Stomach (tissue), 4 donors: ENCODE measurements around the gene DLEC1.

Experiments used
- EP300 ChIP-seq: sonication (generic); formaldehyde crosslinking; IDR thresholded peaks from one replicate; pipeline ENCODE4 v1.6.1; 2017; ENCODE audit warnings: antibody characterized with exemption
- POLR2A ChIP-seq, 4 donors: fragments of 450-650 bp; IDR thresholded peaks; one replicate each; pipeline ENCODE4 v1.6.1; 2016; ENCODE audit warnings: antibody characterized with exemption in 4 of 4, control low read depth in 2 of 4, mild to moderate bottlenecking in 1 of 4, moderate library complexity in 1 of 4
- POLR2AphosphoS5 ChIP-seq, 3 donors: sonication (generic); formaldehyde crosslinking; IDR thresholded peaks; one replicate each; pipeline ENCODE4 v1.6.1; 2016; ENCODE audit warnings: antibody characterized with exemption in 3 of 3
- TF ChIP-seq, protein P1 (sequence below), 7 experiments: fragments of 450-650 bp in 4 of 7; fragments of 200-600 bp in 3 of 7; sonication (generic) in 3 of 7; IDR thresholded peaks; one replicate each; pipeline ENCODE4 v1.5.1; 2016 to 2019; ENCODE audit warnings: antibody characterized with exemption in 7 of 7, control low read depth in 2 of 7, mild to moderate bottlenecking in 1 of 7

DNA sequence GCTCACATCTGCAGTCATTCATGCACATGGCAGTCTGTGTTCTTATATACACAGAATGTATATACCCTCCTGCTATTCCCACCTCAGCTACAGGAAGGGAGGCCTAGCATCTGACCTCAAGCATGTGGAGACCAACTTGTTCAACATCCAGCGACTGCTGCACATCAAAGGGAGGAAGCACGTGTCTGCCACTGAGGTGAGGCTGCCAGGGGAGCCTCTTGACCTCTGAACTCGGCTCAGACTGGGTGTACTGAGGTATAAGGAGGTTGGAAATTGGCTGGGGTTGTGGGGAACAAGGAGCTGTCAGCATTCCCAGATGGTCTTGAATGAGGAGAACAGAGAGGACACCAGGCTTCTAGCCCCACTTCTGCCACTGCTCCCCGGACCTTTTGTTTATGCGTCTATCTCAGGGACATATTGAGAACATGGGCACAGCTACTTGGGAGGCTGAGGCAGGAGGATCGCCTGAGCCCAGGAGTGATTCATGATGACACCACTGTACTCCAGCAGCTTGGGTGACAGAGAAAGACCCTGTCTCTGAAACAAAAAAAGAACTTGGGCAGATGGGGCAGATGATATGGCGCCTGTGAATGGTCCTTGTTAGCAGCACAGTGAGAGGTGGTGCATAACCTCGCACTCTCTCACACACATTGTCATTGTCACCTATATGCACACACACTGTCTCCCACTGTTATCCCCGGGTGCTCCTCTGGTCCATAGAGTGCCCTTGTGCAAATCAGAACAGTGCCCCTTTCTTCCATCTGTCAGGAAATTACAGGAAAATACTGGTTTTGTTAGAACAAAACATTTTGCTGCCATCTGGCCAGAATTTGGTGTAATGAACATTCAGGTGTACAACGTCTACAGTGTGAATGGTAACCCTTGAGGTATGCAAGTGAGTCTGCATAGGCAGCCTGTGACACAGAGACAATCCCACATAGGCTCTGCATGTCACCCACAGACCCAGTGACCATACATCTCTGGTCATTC, 43.1 kb upstream of the DLEC1 start:
- TF ChIP-seq, protein P1, sequence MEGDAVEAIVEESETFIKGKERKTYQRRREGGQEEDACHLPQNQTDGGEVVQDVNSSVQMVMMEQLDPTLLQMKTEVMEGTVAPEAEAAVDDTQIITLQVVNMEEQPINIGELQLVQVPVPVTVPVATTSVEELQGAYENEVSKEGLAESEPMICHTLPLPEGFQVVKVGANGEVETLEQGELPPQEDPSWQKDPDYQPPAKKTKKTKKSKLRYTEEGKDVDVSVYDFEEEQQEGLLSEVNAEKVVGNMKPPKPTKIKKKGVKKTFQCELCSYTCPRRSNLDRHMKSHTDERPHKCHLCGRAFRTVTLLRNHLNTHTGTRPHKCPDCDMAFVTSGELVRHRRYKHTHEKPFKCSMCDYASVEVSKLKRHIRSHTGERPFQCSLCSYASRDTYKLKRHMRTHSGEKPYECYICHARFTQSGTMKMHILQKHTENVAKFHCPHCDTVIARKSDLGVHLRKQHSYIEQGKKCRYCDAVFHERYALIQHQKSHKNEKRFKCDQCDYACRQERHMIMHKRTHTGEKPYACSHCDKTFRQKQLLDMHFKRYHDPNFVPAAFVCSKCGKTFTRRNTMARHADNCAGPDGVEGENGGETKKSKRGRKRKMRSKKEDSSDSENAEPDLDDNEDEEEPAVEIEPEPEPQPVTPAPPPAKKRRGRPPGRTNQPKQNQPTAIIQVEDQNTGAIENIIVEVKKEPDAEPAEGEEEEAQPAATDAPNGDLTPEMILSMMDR (IDR thresholded peaks at IDR 0.05) = no peak
- no peak for TF ChIP-seq POLR2AphosphoS5 (IDR thresholded peaks at IDR 0.05)
- TF ChIP-seq POLR2A (IDR thresholded peaks at IDR 0.05) = no peak
- TF ChIP-seq EP300 = no peak
